CD4-positive, alpha-beta T cell treated with Interleukin-15 for 4 hours (primary cell): Measurements from ENCODE around the gene TMEM59.
"Not testable (repeated sequence)": the region's sequence is repeated elsewhere in the genome, so short reads cannot be mapped to it uniquely, and the experiment has no call there.

ENCODE experiments used
- DNase-seq: peaks from one replicate; pipeline ENCODE4 v3.0.0-alpha.2; 2020; ENCODE audit warnings: low spot score

TMEM59 gene

GRCh38 chr1:54052431-54052933, 522 bp downstream of the TMEM59 start:
- peak; percentile 28 for DNase-seq

GRCh38 chr1:54051933-54052430, 1.0 kb downstream of the TMEM59 start:
- DNase-seq, result no peak

- not testable (repeated sequence) for DNase-seq
Measured at GRCh38 chr1:54050435-54050834, 2.6 kb downstream of the TMEM59 start.

- DNase-seq, result no peak
Measured at GRCh38 chr1:54047384-54048305, 5.4 kb downstream of the TMEM59 start.

GRCh38 chr1:54046671-54047383, 6.2 kb downstream of the TMEM59 start:
- DNase-seq, result no peak

GRCh38 chr1:54045496-54045895, 7.5 kb downstream of the TMEM59 start:
- DNase-seq, result no peak

GRCh38 chr1:54041806-54042205, 11.2 kb downstream of the TMEM59 start:
- DNase-seq, result no peak

GRCh38 chr1:54037476-54037875, 15.5 kb downstream of the TMEM59 start:
- no peak for DNase-seq

- no peak for DNase-seq
Measured at GRCh38 chr1:54028306-54029251, 24.4 kb downstream of the TMEM59 start.

GRCh38 chr1:54027848-54028247, 25.2 kb downstream of the TMEM59 start:
- no peak for DNase-seq

- DNase-seq, result not testable (repeated sequence)
Measured at GRCh38 chr1:54024811-54025210, 28.2 kb downstream of the TMEM59 start.

GRCh38 chr1:54024358-54024757, 28.6 kb downstream of the TMEM59 start:
- DNase-seq, result no peak

GRCh38 chr1:54019562-54020176, 33.3 kb downstream of the TMEM59 start:
- DNase-seq, result not testable (repeated sequence)

- no peak for DNase-seq
Measured at GRCh38 chr1:54018635-54019034, 34.4 kb downstream of the TMEM59 start.

- DNase-seq, result no peak
Measured at GRCh38 chr1:54017979-54018378, 35.0 kb downstream of the TMEM59 start, which contains the start of gene LDLRAD1. Gene LDLRAD1, minus strand, starts transcription at chr1:54018186. Its CDS starts 74 bp downstream, at chr1:54018112.

GRCh38 chr1:54016343-54017282, 36.4 kb downstream of the TMEM59 start:
- DNase-seq, result no peak

- DNase-seq, result no peak
Measured at GRCh38 chr1:54014009-54014629, 38.9 kb downstream of the TMEM59 start.

GRCh38 chr1:54013393-54014008, 39.5 kb downstream of the TMEM59 start:
- DNase-seq, result no peak

- DNase-seq, result no peak
Measured at GRCh38 chr1:54012863-54013262, 40.1 kb downstream of the TMEM59 start.
